Tibial nerve (tissue), 4 donors: ENCODE data around the gene HMCN1.

Experiments
- CTCF ChIP-seq, 5 experiments: fragments of 200-600 bp in 3 of 5; fragments of 450-650 bp in 2 of 5; sonication (generic) in 3 of 5; IDR thresholded peaks; one replicate each; pipeline ENCODE4 v1.5.1; 2016 to 2019; ENCODE audit warnings: antibody characterized with exemption in 5 of 5, mild to moderate bottlenecking in 3 of 5, moderate library complexity in 2 of 5
- EP300 ChIP-seq, 2 donors: sonication (generic); formaldehyde crosslinking; IDR thresholded peaks; one replicate each; pipeline ENCODE4 v1.6.1; 2017; ENCODE audit warnings: antibody characterized with exemption in 2 of 2, mild to moderate bottlenecking in 1 of 2
- POLR2A ChIP-seq, 2 donors: fragments of 450-650 bp; IDR thresholded peaks; one replicate each; pipeline ENCODE4 v1.6.1; 2017; ENCODE audit warnings: antibody characterized with exemption in 2 of 2, mild to moderate bottlenecking in 2 of 2, moderate library complexity in 2 of 2

GRCh38 chr1:186016856-186017255 is 282.7 kb downstream of the HMCN1 start:
- TF ChIP-seq POLR2A (IDR thresholded peaks at IDR 0.05) (no peak), CTCF (IDR thresholded peaks at IDR 0.05) (no peak), EP300 (IDR thresholded peaks at IDR 0.05) (no peak)
